Stomach (tissue), 9 donors: ENCODE measurements around the gene CARD10. TPM values are rescaled to one million over a fixed set of nuclear protein-coding genes. Genes with fewer than 3 reads are reported as not detected.
A peak's percentile ranks its signal among the peaks of the same experiment; 100 is the strongest.

Experiments
- DNase-seq, 2 donors: peaks; one replicate each; pipeline versions ENCODE4 v3.0.0 to v3.0.0-alpha.2; 2013 to 2019
- H3K27ac ChIP-seq, 5 donors: fragments of 200-600 bp in 4 of 5; sonication (generic) in 4 of 5; one replicate each; pipeline ENCODE4 v1.5.1; 2013 to 2019; ENCODE audit warnings: mild to moderate bottlenecking in 1 of 5, moderate library complexity in 1 of 5
- H3K27me3 ChIP-seq, 3 donors: fragments of 200-600 bp; sonication (generic); one replicate each; pipeline ENCODE4 v1.5.1; 2017 to 2019; ENCODE audit warnings: mixed run types in 1 of 3
- H3K36me3 ChIP-seq, 4 donors: fragments of 200-600 bp; sonication (generic); 1 replicate in 3 of 4; 2 replicates in 1 of 4; pipeline ENCODE4 v1.5.1; 2016 to 2019
- H3K4me1 ChIP-seq, 4 donors: fragments of 200-600 bp; sonication (generic); one replicate each; pipeline ENCODE4 v1.5.1; 2016 to 2019
- H3K4me3 ChIP-seq, 4 donors: fragments of 200-600 bp; sonication (generic) in 3 of 4; one replicate each; pipeline ENCODE4 v1.5.1; 2016 to 2019; ENCODE audit warnings: mild to moderate bottlenecking in 1 of 4
- H3K9me3 ChIP-seq, 4 donors: fragments of 200-600 bp; sonication (generic); one replicate each; pipeline ENCODE4 v1.5.1; 2016 to 2019
- EP300 ChIP-seq: sonication (generic); formaldehyde crosslinking; IDR thresholded peaks from one replicate; pipeline ENCODE4 v1.6.1; 2017; ENCODE audit warnings: antibody characterized with exemption
- POLR2A ChIP-seq, 4 donors: fragments of 450-650 bp; IDR thresholded peaks; one replicate each; pipeline ENCODE4 v1.6.1; 2016; ENCODE audit warnings: antibody characterized with exemption in 4 of 4, control low read depth in 2 of 4, mild to moderate bottlenecking in 1 of 4, moderate library complexity in 1 of 4
- POLR2AphosphoS5 ChIP-seq, 3 donors: sonication (generic); formaldehyde crosslinking; IDR thresholded peaks; one replicate each; pipeline ENCODE4 v1.6.1; 2016; ENCODE audit warnings: antibody characterized with exemption in 3 of 3
- WGBS, 5 donors: extraction: QIAGEN DNeasy Blood & Tissue Kit in 3 of 5; methylation state at CpG; one replicate each; pipeline versions ENCODE4 v1.1.5 to v1.1.7; 2013 to 2018; 5-methylcytosine and 5-hydroxymethylcytosine counted together
- intact Hi-C: fragments of 100-400 bp; cut with DNase I; formaldehyde crosslinking; loops from one replicate; pipeline ENCODE4 v1.15.1; 2023; ENCODE audit warnings: low total_unique reads
- polyA plus RNA-seq, 3 donors: library from polyadenylated mRNA; stranded (reverse); fragments of 200-250 nt; gene quantifications; one replicate each; pipeline ENCODE4 v1.2.3, GENCODE V29; 2013
- total RNA-seq, 5 donors: library from RNA; depleted of rRNA; stranded (reverse); fragments of >200 nt; gene quantifications; one replicate each; pipeline versions ENCODE4 v1.1.0 to v1.2.3, GENCODE V29; 2014 to 2016
- TF ChIP-seq, protein P1 (sequence below), 7 experiments: fragments of 450-650 bp in 4 of 7; fragments of 200-600 bp in 3 of 7; sonication (generic) in 3 of 7; IDR thresholded peaks; one replicate each; pipeline ENCODE4 v1.5.1; 2016 to 2019; ENCODE audit warnings: antibody characterized with exemption in 7 of 7, control low read depth in 2 of 7, mild to moderate bottlenecking in 1 of 7
- donor health status: healthy with polysubstance abuse.
- donor health status: Bipolar disorder and iron deficiency.
- donor health status: healthy.

CARD10 gene
- total and polyA plus RNA-seq, 8 donors: 5.5 to 120 (median 15.7) TPM

DNA sequence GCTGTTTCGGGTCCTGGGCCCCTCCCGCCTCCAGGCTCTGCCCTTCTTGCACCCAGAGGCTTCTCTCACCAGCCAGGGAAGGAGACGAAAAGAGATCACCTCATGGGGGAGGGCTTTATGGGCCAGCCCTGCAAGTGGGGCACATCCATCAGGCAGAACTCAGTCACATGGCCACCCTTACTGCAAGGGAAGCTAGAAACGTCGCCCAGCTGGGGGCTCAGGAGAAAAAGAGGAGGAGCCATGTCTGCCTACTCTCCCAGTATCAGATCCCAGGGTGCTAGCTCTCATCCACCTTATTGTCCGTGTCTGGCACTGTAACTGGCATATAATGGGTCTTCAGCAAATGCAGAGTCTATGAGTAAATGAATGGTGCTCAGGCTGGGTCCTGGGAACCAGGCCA is 57.3 kb downstream of the CARD10 start:
- peaks cover 0 to 20% (median 3%) of the 10 kb centered on the region in 4 donors for H3K4me1 ChIP-seq
- H3K4me3 ChIP-seq: no peak overlapping the region
- 32 to 53% (median 48%) methylated on average over 6 of the region's 6 CpGs for WGBS, 5 donors
- H3K27me3 ChIP-seq: peaks cover 0 to 78% (median 0%) of the 10 kb centered on the region in 3 donors
- H3K27ac ChIP-seq: no peak overlapping the region
- no peaks in the 10 kb centered on the region for H3K9me3 ChIP-seq
- peaks cover 0 to 6% (median 0%) of the 10 kb centered on the region in 4 donors for H3K36me3 ChIP-seq
- intact Hi-C loops: no loop called here
- DNase-seq: no peak
- TF ChIP-seq, protein P1, sequence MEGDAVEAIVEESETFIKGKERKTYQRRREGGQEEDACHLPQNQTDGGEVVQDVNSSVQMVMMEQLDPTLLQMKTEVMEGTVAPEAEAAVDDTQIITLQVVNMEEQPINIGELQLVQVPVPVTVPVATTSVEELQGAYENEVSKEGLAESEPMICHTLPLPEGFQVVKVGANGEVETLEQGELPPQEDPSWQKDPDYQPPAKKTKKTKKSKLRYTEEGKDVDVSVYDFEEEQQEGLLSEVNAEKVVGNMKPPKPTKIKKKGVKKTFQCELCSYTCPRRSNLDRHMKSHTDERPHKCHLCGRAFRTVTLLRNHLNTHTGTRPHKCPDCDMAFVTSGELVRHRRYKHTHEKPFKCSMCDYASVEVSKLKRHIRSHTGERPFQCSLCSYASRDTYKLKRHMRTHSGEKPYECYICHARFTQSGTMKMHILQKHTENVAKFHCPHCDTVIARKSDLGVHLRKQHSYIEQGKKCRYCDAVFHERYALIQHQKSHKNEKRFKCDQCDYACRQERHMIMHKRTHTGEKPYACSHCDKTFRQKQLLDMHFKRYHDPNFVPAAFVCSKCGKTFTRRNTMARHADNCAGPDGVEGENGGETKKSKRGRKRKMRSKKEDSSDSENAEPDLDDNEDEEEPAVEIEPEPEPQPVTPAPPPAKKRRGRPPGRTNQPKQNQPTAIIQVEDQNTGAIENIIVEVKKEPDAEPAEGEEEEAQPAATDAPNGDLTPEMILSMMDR (IDR thresholded peaks at IDR 0.05): no peak
- TF ChIP-seq EP300: no peak
- no peak for TF ChIP-seq POLR2AphosphoS5 (IDR thresholded peaks at IDR 0.05)
- TF ChIP-seq POLR2A (IDR thresholded peaks at IDR 0.05): no peak

DNA sequence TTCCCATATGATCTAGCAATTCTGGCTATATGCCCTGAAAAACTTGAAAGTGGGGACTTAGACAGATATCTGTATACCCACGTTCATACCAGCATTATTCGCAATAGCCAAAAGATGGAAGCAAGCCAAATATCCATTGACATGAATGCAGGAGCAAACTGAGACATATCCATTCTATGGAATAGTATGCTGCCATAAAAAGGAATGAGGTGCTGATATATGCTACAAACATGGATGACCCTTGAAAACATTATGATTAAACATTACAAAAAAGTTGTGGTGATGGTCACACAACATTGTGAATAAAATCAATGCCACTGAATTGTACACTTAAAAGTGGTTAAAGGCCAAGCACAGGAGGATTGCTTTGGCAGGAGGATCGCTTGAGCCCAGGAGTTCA is 58.5 kb downstream of the CARD10 start:
- TF ChIP-seq POLR2A (IDR thresholded peaks at IDR 0.05): no peak
- TF ChIP-seq, protein P1 (IDR thresholded peaks at IDR 0.05): no peak
- no peak for TF ChIP-seq POLR2AphosphoS5 (IDR thresholded peaks at IDR 0.05)
- 74 to 83% (median 76%) methylated on average over 3 of the region's 3 CpGs for WGBS, 5 donors
- intact Hi-C loops: no loop called here

DNA sequence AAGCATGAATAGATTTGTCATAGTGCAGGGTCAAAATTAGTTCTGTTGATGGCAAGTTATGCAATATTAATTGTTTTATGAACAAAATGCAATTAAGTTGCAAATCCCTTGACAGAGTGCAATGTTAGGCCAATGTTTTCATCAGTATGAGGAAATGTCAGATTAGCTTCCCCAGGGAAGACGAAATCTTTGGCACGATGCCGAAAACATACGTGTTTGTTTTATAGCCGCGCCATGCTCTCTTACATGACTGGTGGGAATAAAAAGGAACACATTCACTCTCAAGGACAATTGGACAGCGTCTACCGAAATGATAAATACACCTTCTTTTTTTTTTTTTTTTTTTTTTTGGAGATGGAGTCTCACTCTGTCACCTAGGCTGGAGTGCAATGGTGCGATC is 60.0 kb downstream of the CARD10 start:
- TF ChIP-seq POLR2AphosphoS5 (IDR thresholded peaks at IDR 0.05) (no peak), POLR2A (IDR thresholded peaks at IDR 0.05) (no peak), EP300 (no peak)
- TF ChIP-seq, protein P1 (IDR thresholded peaks at IDR 0.05): no peak
- Histone ChIP-seq H3K27me3 (peaks cover 0 to 80% (median 0%) of the 10 kb centered on the region in 3 donors), H3K4me3 (no peak overlapping the region), H3K4me1 (peaks cover 0 to 34% (median 14%) of the 10 kb centered on the region in 4 donors), H3K9me3 (no peaks in the 10 kb centered on the region), H3K36me3 (no peaks in the 10 kb centered on the region), H3K27ac (no peak overlapping the region)
- 40 to 56% (median 53%) methylated on average over 9 of the region's 9 CpGs for WGBS, 5 donors
- DNase-seq: peak; percentile 39 to 42
- intact Hi-C loops: no loop called here

More for the DNA sequence above, 58.5 kb downstream of the CARD10 start:
- H3K27ac ChIP-seq: no peak overlapping the region
- H3K27me3 ChIP-seq: peaks cover 0 to 78% (median 0%) of the 10 kb centered on the region in 3 donors
- peaks cover 0 to 2% (median 0%) of the 10 kb centered on the region in 4 donors for H3K36me3 ChIP-seq
- H3K4me3 ChIP-seq: no peak overlapping the region
- H3K4me1 ChIP-seq: peaks cover 0 to 24% (median 4%) of the 10 kb centered on the region in 4 donors
- no peak for DNase-seq
- no peaks in the 10 kb centered on the region for H3K9me3 ChIP-seq

DNA sequence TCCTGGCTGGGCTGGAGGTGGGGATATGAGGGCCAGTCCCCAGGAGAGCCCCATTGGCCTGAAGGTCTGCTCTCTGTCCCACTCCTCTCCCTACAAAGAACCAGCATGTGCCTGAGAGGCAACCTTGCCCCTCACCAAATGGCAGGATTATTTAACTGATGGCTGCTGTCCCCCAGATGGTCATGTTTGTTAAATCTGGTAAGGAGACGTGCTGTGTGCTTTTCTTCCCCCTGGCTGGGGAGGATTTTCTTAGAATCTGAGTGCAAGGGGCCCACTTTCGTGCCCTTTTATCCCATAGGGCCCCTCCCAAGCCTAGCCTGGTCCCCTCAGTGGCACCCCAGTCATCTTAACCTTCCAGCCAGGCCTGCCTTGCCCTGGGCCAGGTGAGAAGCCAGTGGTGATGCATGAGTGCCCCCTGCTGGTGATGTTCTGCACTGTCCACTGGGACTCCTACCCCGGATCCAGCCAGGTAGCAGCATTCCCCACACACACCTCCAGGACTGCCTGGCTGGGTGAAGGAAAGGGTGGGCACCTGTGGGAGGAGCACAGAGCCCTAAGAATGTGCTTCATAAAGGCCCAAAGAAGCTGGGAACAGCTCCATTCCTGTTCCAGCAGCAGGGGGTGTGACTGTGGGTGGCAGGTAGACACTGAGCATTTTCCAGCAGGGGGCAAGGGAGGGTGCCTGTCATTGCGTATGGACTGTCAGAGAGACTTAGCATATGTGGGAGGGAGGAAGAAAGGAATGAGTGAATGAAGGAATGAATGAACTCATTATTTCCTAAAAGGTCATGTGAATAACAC is 61.9 kb downstream of the CARD10 start:
- no peaks in the 10 kb centered on the region for H3K9me3 ChIP-seq
- no peak overlapping the region for H3K27ac ChIP-seq
- H3K36me3 ChIP-seq: no peaks in the 10 kb centered on the region
- peaks cover 0 to 75% (median 0%) of the 10 kb centered on the region in 3 donors for H3K27me3 ChIP-seq
- peak; percentile 89 to 91 for DNase-seq
- TF ChIP-seq POLR2AphosphoS5 (IDR thresholded peaks at IDR 0.05): no peak
- no peak for TF ChIP-seq POLR2A (IDR thresholded peaks at IDR 0.05)
- TF ChIP-seq EP300: no peak
- TF ChIP-seq, protein P1 (IDR thresholded peaks at IDR 0.05): peak in 5 of 7 experiments; percentile 77 to 97 (median 86)
- WGBS, 5 donors: 39 to 48% (median 42%) methylated on average over 3 to 4 of the region's 4 CpGs
- H3K4me3 ChIP-seq: no peak overlapping the region
- H3K4me1 ChIP-seq: peaks cover 0 to 32% (median 14%) of the 10 kb centered on the region in 4 donors
- intact Hi-C loops: no loop called here
